ENCODE measurements around the gene DOK5. TPM values are rescaled to one million over a fixed set of nuclear protein-coding genes. Genes with fewer than 3 reads are reported as not detected.

Gene DOK5
- total RNA-seq, 2 experiments from 2014 or later = 0.53 to 0.71 TPM

DNA sequence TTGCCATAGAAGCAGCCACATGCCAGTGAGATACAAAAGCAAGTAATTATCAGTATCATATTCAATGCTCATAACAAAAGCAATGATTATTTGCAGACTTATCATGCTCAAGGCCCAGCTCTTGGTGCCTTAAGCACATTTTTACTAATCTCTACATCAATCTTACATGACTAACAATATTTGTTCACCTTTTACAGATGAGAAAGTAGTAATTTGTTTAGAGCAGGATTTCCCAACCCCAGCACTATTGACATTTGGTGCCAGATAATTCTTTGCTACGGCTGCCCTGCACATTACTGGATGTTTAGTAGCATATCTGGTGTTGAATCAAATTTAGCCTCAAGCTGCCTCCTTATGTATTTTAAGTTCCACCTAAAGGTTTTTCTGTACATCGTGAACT lies 19.0 kb upstream of the DOK5 start:
- intact Hi-C loops (cut with micrococcal nuclease) = no loop called here
- H3K27ac Mint-ChIP-seq = no peak overlapping the region
- no peak overlapping the region for H3K4me3 Mint-ChIP-seq
- ChIA-PET POLR2A (no interaction called here), CTCF (no interaction called here)
- peaks cover 5% of the 10 kb centered on the region for H3K27me3 Mint-ChIP-seq
- H3K36me3 Mint-ChIP-seq = no peaks in the 10 kb centered on the region
- DNase-seq = no peak
- H3K9me3 Mint-ChIP-seq = peaks cover 8% of the 10 kb centered on the region
- H3K4me1 Mint-ChIP-seq (ENCODE audit: low read depth) = no peaks in the 10 kb centered on the region

DNA sequence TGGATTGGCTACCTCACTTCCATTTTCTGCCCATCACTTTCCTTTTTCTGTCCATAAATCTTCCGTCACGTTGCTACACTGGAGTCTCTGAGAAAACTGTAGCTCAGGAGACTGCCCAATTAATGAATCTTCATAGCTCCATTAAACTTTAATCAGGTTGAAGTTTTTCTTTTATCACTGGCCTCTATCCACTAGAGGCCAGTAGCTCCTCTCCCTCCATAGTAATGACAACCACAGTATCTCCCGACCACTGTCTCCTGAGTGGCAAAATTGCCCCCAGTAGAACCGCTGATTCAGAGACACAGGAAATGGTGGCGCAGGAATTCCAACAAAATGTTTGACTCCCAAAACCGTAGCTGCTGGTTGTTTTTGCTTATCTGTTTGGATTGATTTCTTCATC lies 18.4 kb upstream of the DOK5 start:
- no peaks in the 10 kb centered on the region for H3K36me3 Mint-ChIP-seq
- H3K4me1 Mint-ChIP-seq (ENCODE audit: low read depth) = no peaks in the 10 kb centered on the region
- no peak overlapping the region for H3K27ac Mint-ChIP-seq
- CTCF ChIA-PET = no interaction called here
- POLR2A ChIA-PET = no interaction called here
- H3K4me3 Mint-ChIP-seq = no peak overlapping the region
- peaks cover 8% of the 10 kb centered on the region for H3K9me3 Mint-ChIP-seq
- DNase-seq = no peak
- peaks cover 5% of the 10 kb centered on the region for H3K27me3 Mint-ChIP-seq
- intact Hi-C loops (cut with micrococcal nuclease) = no loop called here

DNA sequence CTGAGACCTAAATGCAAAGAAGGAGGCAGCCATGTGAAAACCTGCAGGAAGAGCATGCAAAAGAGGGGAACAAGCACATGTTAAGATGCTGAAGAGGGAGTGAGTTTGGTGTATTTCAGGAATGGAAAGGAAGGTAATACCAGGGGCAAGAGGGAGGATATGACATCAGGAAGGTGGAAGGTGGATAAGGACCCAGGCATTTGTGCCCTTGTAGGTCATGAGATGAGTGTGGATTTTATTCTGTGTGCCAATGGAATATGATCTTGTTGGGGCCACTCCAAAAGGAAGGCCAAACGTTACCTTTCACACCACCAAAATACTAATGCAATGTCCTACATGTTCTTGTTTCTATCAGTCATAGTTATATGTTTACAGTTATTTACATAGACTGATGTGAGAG lies 17.2 kb upstream of the DOK5 start:
- ChIA-PET POLR2A (no interaction called here), CTCF (no interaction called here)
- H3K4me3 Mint-ChIP-seq = no peak overlapping the region
- peaks cover 5% of the 10 kb centered on the region for H3K27me3 Mint-ChIP-seq
- intact Hi-C loops (cut with micrococcal nuclease) = no loop called here
- H3K4me1 Mint-ChIP-seq (ENCODE audit: low read depth) = no peaks in the 10 kb centered on the region
- no peak overlapping the region for H3K27ac Mint-ChIP-seq
- DNase-seq = no peak
- no peaks in the 10 kb centered on the region for H3K36me3 Mint-ChIP-seq
- H3K9me3 Mint-ChIP-seq = peaks cover 2% of the 10 kb centered on the region

DNA sequence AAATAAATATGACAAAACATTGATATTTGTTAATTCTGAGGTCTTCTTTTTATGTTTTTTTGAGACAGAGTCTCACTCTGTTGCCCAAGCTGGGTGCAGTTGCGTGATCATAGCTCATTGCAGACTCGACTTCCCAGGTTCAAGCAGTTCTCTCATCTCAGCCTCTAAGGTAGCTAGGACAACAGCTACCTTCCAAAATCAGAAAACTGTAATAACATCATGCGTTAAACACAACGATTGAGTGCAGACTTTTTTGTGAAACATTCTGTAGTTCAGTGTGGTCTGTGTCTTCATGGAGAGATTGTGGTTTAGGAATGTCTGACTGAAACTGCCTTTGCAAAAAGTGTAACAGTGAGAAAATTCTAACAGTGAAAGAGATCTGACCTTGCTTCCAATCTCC lies 16.1 kb upstream of the DOK5 start:
- Mint-ChIP-seq H3K9me3 (no peaks in the 10 kb centered on the region), H3K36me3 (no peaks in the 10 kb centered on the region), H3K27ac (no peak overlapping the region), H3K4me3 (no peak overlapping the region), H3K4me1 (ENCODE audit: low read depth) (no peaks in the 10 kb centered on the region), H3K27me3 (peaks cover 5% of the 10 kb centered on the region)
- POLR2A ChIA-PET = no interaction called here
- no peak for DNase-seq
- CTCF ChIA-PET = no interaction called here
- intact Hi-C loops (cut with micrococcal nuclease) = no loop called here

DNA sequence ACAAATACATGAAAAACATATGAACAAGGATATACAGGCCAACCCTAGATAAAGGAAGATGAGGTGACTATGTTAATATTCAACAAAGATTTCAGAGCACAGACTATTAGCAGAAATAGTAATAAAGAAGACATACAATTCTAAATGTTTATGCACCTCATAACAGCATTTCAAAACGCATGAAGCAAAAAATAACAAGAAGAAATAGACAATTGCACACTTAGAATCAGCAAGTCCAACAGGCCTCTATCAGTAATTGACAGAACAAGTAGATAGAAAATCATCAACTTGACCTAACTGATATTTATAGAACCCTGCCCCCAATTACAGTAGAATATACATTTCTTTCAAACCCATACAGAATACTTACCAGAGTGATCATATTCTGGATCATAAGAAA lies 11.4 kb upstream of the DOK5 start:
- H3K27ac Mint-ChIP-seq = no peak overlapping the region
- no peaks in the 10 kb centered on the region for H3K36me3 Mint-ChIP-seq
- no peaks in the 10 kb centered on the region for H3K27me3 Mint-ChIP-seq
- H3K4me3 Mint-ChIP-seq = no peak overlapping the region
- CTCF ChIA-PET = no interaction called here
- POLR2A ChIA-PET = no interaction called here
- intact Hi-C loops (cut with micrococcal nuclease) = no loop called here
- no peaks in the 10 kb centered on the region for H3K9me3 Mint-ChIP-seq
- no peak for DNase-seq
- H3K4me1 Mint-ChIP-seq (ENCODE audit: low read depth) = no peaks in the 10 kb centered on the region

DNA sequence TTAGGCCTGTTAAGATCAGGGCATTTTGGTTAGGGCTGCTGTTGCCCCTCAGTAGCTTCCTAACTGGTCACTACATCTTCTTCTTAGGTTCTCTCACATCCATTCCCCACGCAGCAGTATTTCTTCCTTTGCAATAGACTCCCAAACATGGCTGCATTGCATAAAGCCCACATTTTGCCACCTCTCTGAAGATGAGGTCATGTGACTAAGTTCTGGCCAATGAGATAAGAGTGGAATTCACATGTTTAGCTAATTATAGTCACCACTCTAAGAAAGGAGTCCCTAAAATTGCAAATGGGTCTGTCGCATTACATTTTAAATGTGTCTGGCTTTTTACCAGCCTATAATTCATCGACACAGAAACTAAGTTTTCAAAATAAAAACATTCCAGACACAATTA lies 9.3 kb upstream of the DOK5 start:
- no peak for DNase-seq
- H3K9me3 Mint-ChIP-seq = no peaks in the 10 kb centered on the region
- H3K27ac Mint-ChIP-seq = no peak overlapping the region
- H3K36me3 Mint-ChIP-seq = no peaks in the 10 kb centered on the region
- ChIA-PET POLR2A (no interaction called here), CTCF (no interaction called here)
- H3K4me3 Mint-ChIP-seq = no peak overlapping the region
- intact Hi-C loops (cut with micrococcal nuclease) = no loop called here
- no peaks in the 10 kb centered on the region for H3K27me3 Mint-ChIP-seq
- H3K4me1 Mint-ChIP-seq (ENCODE audit: low read depth) = no peaks in the 10 kb centered on the region

DNA sequence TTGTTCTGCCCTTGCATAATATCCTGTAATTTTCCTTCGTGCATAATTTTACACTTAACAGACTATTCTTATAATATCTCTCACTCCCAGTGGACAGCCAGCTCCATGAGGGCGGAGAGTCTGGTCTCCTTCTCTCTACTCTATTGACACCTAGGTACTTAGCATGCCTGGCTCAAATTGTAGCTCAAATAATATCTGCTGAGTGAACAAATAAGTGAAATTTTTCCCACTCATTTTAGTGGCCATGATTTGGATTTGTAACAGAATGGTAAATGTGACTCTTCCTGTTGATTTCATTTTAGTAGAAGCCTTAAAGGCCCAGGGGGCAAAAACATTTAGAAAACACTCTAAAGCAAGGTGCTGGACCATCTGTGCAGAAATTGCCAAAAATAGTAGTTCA lies 7.8 kb upstream of the DOK5 start:
- ChIA-PET CTCF (no interaction called here), POLR2A (no interaction called here)
- no peak overlapping the region for H3K27ac Mint-ChIP-seq
- H3K9me3 Mint-ChIP-seq = no peaks in the 10 kb centered on the region
- H3K27me3 Mint-ChIP-seq = peaks cover 1% of the 10 kb centered on the region
- intact Hi-C loops (cut with micrococcal nuclease) = no loop called here
- DNase-seq = no peak
- H3K4me1 Mint-ChIP-seq (ENCODE audit: low read depth) = no peaks in the 10 kb centered on the region
- H3K4me3 Mint-ChIP-seq = no peak overlapping the region
- no peaks in the 10 kb centered on the region for H3K36me3 Mint-ChIP-seq

DNA sequence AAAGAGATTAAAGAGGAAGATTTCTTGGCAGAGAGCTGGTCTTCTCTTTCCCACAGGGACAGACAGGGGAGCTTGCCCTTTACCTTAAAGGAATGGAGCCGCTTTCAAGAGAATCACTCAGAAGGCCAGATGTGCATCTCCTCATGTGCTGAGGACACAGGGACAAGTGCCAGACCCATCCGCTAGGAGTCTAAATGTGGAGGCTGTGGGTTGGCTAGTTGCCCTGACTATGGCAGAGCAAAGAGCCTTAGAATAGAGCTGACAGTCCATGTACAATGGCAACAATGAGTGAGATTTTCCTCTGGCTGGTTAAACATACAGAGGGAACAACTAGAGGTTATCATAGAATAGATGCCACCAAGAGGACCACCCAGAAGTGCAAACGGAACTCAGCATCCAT lies 7.3 kb upstream of the DOK5 start:
- Mint-ChIP-seq H3K4me1 (ENCODE audit: low read depth) (no peaks in the 10 kb centered on the region), H3K27me3 (peaks cover 3% of the 10 kb centered on the region), H3K4me3 (no peak overlapping the region), H3K27ac (no peak overlapping the region), H3K36me3 (no peaks in the 10 kb centered on the region), H3K9me3 (no peaks in the 10 kb centered on the region)
- POLR2A ChIA-PET = no interaction called here
- CTCF ChIA-PET = no interaction called here
- no peak for DNase-seq
- intact Hi-C loops (cut with micrococcal nuclease) = no loop called here

DNA sequence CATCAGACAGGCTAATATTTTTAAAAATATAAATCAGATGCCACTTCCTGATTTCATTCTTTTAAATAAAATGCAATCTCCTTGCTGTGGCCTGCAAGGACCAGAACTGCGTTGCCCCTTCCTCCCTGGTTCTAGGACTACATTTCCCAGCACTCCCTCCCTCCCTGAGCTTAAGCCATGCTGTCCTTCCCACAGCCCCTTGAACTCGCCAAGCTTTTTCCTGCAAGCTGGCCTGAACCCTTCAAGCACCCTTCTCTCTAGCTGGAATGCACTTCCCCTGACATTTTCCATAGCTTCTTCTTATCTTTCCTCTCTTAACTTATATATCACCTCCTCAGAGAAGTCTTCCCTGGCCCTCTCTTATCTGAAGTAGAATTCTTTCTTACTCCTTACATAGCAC lies 6.1 kb upstream of the DOK5 start:
- H3K4me1 Mint-ChIP-seq (ENCODE audit: low read depth) = peaks cover 3% of the 10 kb centered on the region
- no peak overlapping the region for H3K4me3 Mint-ChIP-seq
- H3K27ac Mint-ChIP-seq = no peak overlapping the region
- peaks cover 13% of the 10 kb centered on the region for H3K27me3 Mint-ChIP-seq
- POLR2A ChIA-PET = no interaction called here
- no peaks in the 10 kb centered on the region for H3K36me3 Mint-ChIP-seq
- no peak for DNase-seq
- CTCF ChIA-PET = no interaction called here
- intact Hi-C loops (cut with micrococcal nuclease) = no loop called here
- H3K9me3 Mint-ChIP-seq = no peaks in the 10 kb centered on the region

DNA sequence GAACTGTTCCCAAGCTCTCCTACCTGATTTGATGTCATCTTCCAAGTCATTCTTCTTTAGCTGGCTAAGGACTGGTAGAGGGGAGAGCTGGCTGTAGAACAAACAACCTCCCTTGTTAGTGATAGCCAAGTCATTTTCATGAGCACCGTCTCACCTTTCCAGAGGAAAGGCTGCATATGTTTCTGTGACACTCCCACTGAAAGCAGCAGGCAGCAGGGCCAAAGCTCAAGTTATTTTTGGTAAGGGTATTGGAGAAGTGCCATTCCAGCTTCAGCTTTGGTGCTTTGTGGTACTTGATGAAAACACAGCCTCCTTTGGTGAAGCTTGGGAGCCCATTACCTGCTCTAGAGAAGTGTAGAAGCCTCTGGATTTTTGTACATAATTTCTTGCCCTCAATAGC lies 5.4 kb upstream of the DOK5 start:
- Mint-ChIP-seq H3K36me3 (no peaks in the 10 kb centered on the region), H3K4me3 (no peak overlapping the region), H3K27ac (no peak overlapping the region), H3K4me1 (ENCODE audit: low read depth) (peaks cover 8% of the 10 kb centered on the region), H3K9me3 (no peaks in the 10 kb centered on the region), H3K27me3 (peaks cover 19% of the 10 kb centered on the region)
- intact Hi-C loops (cut with micrococcal nuclease) = no loop called here
- CTCF ChIA-PET = no interaction called here
- no peak for DNase-seq
- POLR2A ChIA-PET = no interaction called here

DNA sequence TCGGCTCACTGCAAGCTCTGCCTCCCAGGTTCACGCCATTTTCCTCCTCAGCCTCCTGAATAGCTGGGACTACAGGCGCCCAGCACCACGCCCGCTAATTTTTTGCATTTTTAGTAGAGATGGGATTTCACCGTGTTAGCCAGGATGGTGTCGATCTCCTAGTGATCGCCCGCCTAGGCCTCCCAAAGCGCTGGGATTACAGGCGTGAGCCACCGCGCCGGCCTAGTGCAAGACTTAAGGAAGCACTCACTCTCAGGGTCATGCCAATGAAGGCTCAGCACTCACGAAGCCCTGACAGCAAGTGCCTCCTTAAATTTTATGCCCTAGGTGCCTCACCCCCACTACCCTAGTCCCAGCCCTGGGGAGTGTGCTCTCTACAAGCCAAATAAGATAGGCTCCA lies 4.7 kb upstream of the DOK5 start:
- Mint-ChIP-seq H3K36me3 (no peaks in the 10 kb centered on the region), H3K4me3 (no peak overlapping the region), H3K9me3 (no peaks in the 10 kb centered on the region), H3K4me1 (ENCODE audit: low read depth) (peaks cover 8% of the 10 kb centered on the region), H3K27ac (no peak overlapping the region), H3K27me3 (peaks cover 21% of the 10 kb centered on the region)
- ChIA-PET POLR2A (no interaction called here), CTCF (no interaction called here)
- no peak for DNase-seq
- intact Hi-C loops (cut with micrococcal nuclease) = no loop called here

DNA sequence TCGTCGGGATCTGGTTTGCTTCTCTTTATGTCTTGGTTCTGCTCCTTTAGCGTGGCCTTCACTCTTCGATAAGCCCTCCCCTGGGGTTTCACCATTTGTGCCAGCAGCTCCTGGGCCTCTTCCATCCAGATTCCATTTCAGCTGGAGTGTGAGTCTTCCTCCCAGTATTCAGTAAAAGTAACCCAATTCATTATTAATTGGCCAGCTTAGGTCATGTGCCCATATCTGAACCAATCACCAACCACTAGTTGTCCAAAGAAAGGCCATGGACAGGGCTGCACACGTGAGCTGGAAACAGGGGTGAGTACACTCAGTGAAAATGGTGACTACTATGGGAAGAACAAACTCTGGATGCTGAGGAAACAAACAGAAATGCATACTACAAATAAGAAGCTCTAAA lies 2.8 kb upstream of the DOK5 start:
- DNase-seq = no peak
- Mint-ChIP-seq H3K4me1 (ENCODE audit: low read depth) (peaks cover 8% of the 10 kb centered on the region), H3K27ac (no peak overlapping the region), H3K9me3 (no peaks in the 10 kb centered on the region), H3K36me3 (no peaks in the 10 kb centered on the region), H3K27me3 (peaks cover 40% of the 10 kb centered on the region), H3K4me3 (no peak overlapping the region)
- intact Hi-C loops (cut with micrococcal nuclease) = no loop called here
- ChIA-PET POLR2A (no interaction called here), CTCF (no interaction called here)

DNA sequence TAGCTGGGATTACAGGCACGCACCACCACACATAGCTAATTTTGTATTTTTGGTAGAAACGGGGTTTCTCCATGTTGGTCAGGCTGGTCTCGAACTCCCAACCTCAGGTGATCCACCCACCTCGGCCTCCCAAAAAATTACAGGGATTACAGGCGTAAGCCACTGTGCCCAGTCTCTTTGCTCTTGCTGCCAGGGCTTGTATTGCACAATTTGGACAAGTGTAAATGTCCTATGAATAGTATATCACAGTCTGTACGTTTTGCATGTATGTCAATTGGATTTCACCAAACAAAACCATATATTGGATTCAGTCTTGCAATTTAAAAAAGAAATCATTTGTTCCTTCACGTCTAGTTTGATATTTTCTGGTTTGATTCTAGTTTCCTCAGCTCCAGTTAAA lies 2.1 kb upstream of the DOK5 start:
- ChIA-PET POLR2A (no interaction called here), CTCF (no interaction called here)
- intact Hi-C loops (cut with micrococcal nuclease) = no loop called here
- no peak overlapping the region for H3K4me3 Mint-ChIP-seq
- H3K36me3 Mint-ChIP-seq = no peaks in the 10 kb centered on the region
- peaks cover 8% of the 10 kb centered on the region for H3K4me1 Mint-ChIP-seq (ENCODE audit: low read depth)
- DNase-seq = no peak
- H3K27me3 Mint-ChIP-seq = peaks cover 42% of the 10 kb centered on the region
- no peak overlapping the region for H3K27ac Mint-ChIP-seq
- H3K9me3 Mint-ChIP-seq = no peaks in the 10 kb centered on the region

DNA sequence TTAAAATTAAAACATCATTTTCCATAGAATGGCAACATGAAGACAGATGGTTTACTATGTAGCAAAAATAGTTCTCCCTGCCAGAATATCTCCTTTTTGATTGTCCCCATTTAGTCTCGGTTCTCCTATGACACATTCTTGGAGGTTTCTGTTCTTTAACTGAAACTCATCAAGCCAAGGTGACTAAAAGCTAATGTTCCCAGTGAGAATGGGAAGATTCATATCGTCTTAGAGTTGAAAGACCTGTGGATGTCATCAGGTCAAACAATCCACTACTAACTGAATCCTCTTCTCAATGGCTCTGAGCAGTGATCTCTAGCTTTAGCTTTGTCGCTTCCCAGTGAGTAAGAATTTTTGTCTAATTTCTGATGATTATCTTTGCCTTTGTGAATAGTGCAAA lies 1.3 kb upstream of the DOK5 start:
- Mint-ChIP-seq H3K4me3 (no peak overlapping the region), H3K4me1 (ENCODE audit: low read depth) (peaks cover 8% of the 10 kb centered on the region), H3K36me3 (no peaks in the 10 kb centered on the region), H3K27me3 (peaks cover 44% of the 10 kb centered on the region), H3K27ac (no peak overlapping the region), H3K9me3 (no peaks in the 10 kb centered on the region)
- ChIA-PET POLR2A (no interaction called here), CTCF (no interaction called here)
- no peak for DNase-seq
- intact Hi-C loops (cut with micrococcal nuclease) = no loop called here
